ENCODE results near the gene KCNIP3. TPM values are rescaled to one million over a fixed set of nuclear protein-coding genes. Genes with fewer than 3 reads are reported as not detected.

KCNIP3 gene
- total and polyA plus RNA-seq, 9 of the 15 experiments (the other 6 are each of a cell fraction or from before 2014, with no cell fraction given) = 0.04 TPM; not detected in 8

DNA sequence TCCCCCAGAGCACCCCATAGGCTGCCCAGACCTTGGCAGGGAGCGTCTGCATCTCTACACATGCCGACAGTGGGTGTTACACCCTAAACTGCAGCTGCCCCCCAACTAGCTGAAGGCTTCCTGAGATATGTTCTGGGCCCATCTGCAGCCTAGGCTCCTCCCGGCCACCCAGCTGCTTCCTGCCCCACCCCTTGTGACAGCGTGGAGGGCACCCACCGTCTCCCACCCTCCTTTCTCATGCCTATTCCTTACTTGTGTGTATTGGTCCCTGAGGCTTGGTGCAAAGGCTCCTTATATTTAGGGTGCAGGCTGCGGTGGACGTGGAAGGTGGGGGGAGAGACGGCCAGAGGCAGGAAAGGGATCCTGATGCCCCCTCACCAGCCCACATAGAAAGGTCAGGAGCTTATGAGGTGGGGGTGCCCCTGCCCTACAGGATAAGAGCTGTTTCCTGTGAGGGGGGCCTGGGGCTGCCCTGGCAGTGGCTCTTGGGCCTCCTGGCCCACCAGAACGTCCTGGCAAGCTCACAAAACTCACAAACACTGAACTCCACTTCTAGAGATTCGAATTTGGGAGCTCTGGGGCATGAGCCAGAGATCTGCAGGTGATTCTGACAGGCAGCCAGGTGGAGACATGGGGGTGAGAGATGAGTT, 30.2 kb upstream of the KCNIP3 start:
- no TSS peak for BruUV-seq (replicated peaks)
- CTCF ChIA-PET (ENCODE audit: low intra/inter-chr PET ratio) = no interaction called here
- no peak for FAIRE-seq

DNA sequence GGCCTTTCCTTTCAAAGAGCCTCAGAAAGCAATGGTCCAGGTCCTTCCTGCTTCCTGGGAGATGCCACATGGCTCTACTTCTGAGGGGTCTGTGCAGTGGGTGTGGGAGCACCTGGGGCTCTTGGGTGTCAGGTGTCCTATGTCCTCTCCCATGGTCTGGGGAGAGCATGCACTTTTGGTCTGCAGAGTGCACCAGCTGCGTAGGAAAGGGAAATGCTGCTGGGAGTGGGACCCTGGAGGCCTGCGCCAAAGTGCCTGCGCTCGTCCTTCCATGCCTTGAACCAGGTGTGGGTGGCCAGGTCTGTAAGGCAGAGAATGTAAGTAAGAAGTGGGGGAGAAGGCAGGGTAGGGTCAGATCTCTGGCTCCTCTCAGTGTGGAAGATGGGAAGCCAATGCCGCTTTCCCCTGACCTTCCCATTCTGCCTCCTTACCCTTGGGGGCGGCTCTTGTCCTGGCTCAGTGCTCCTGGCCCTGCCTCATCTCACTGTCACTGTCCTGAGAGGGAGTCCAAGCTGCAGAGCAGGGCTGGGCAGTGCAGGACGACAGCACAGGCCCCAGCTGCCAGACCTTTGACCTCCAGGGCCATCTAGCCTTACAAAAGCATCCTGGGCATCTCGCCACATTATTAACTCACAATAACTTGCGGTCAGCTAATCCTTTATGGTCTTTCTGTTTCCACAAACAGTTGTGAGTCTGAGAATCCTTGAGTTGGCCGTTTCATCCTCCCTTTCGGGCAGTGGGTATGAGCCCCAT, 29.5 kb upstream of the KCNIP3 start:
- Histone ChIP-seq H3K27ac (ENCODE audit: extremely low read depth, low read depth, low read length) (no peak overlapping the region), H3K79me2 (ENCODE audit: control insufficient read depth, insufficient read depth, low read length) (no peaks in the 10 kb centered on the region), H3K9ac (ENCODE audit: insufficient read depth in 1 of 2, low read depth in 2 of 2, low read length in 2 of 2) (no peak overlapping the region), H3K27me3 (ENCODE audit: control insufficient read depth in 2 of 2, insufficient read depth in 2 of 2, low read length in 2 of 2) (peaks cover 0 to 43% of the 10 kb centered on the region in 2 experiments; a peak in 3 of 5 replicates), H3K4me2 (ENCODE audit: insufficient read depth, low read length) (no peak overlapping the region), H2AFZ (ENCODE audit: low read depth, low read length) (no peak overlapping the region), H3K36me3 (ENCODE audit: control insufficient read depth, insufficient read depth, low read length) (no peaks in the 10 kb centered on the region), H3K4me3 (no peak overlapping the region), H4K20me1 (replicated peaks; ENCODE audit: control insufficient read depth, insufficient read depth, low read length) (no peaks in the 10 kb centered on the region; the same call in 1 of the 2 replicates), H3K4me1 (replicated peaks in 1 of 2; ENCODE audit: control insufficient read depth in 2 of 2, insufficient read depth in 2 of 2, low read length in 2 of 2) (no peaks in the 10 kb centered on the region; a peak in 1 of 5 replicates), H3K9me1 (ENCODE audit: control insufficient read depth, insufficient read depth, low read length) (no peaks in the 10 kb centered on the region), H3K9me3 (replicated peaks; ENCODE audit: control insufficient read depth, insufficient read depth, low read depth, low read length) (no peaks in the 10 kb centered on the region)
- WGBS (ENCODE audit: insufficient coverage, low coverage, missing lambda C conversion rate) = 2% methylated on average over 11 of the region's 11 CpGs
- ChIA-PET CTCF (ENCODE audit: low intra/inter-chr PET ratio) (no interaction called here), POLR2A (interaction anchor here (0.6 kb wide), 1 partner anchor 10 kb away, joined by 4 read pairs; no protein-coding TSS in a partner anchor)
- intact Hi-C loops (cut with micrococcal nuclease) (no loop called here), in situ Hi-C loops (cut with MboI) (no loop called here)
- no peak for DNase-seq (ENCODE audit: extremely low read depth in 1 of 4, low spot score in 3 of 4)
- TF ChIP-seq FOSL1 (tag; conservative IDR thresholded peaks at IDR 0.05) = no peak
- TF ChIP-seq, protein P1, sequence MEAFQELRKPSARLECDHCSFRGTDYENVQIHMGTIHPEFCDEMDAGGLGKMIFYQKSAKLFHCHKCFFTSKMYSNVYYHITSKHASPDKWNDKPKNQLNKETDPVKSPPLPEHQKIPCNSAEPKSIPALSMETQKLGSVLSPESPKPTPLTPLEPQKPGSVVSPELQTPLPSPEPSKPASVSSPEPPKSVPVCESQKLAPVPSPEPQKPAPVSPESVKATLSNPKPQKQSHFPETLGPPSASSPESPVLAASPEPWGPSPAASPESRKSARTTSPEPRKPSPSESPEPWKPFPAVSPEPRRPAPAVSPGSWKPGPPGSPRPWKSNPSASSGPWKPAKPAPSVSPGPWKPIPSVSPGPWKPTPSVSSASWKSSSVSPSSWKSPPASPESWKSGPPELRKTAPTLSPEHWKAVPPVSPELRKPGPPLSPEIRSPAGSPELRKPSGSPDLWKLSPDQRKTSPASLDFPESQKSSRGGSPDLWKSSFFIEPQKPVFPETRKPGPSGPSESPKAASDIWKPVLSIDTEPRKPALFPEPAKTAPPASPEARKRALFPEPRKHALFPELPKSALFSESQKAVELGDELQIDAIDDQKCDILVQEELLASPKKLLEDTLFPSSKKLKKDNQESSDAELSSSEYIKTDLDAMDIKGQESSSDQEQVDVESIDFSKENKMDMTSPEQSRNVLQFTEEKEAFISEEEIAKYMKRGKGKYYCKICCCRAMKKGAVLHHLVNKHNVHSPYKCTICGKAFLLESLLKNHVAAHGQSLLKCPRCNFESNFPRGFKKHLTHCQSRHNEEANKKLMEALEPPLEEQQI (IDR thresholded peaks at IDR 0.05) = no peak
- no peak for TF ChIP-seq ARID2 (IDR thresholded peaks at IDR 0.05)
- no peak for TF ChIP-seq MIER1 (IDR thresholded peaks at IDR 0.05; ENCODE audit: low read depth)
- no peak for TF ChIP-seq SAFB (IDR thresholded peaks at IDR 0.05; ENCODE audit: borderline replicate concordance, low read depth, low read length)
- TF ChIP-seq, protein P2, sequence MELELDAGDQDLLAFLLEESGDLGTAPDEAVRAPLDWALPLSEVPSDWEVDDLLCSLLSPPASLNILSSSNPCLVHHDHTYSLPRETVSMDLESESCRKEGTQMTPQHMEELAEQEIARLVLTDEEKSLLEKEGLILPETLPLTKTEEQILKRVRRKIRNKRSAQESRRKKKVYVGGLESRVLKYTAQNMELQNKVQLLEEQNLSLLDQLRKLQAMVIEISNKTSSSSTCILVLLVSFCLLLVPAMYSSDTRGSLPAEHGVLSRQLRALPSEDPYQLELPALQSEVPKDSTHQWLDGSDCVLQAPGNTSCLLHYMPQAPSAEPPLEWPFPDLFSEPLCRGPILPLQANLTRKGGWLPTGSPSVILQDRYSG (tag; conservative IDR thresholded peaks at IDR 0.05; ENCODE audit: low read depth) = no peak
- no peak for TF ChIP-seq ETS2 (tag; IDR thresholded peaks at IDR 0.05; ENCODE audit: borderline replicate concordance, poor library complexity, severe bottlenecking)
- TF ChIP-seq POLR2AphosphoS5 (IDR thresholded peaks at IDR 0.05; ENCODE audit: control insufficient read depth, insufficient read depth, low read depth, low read length) = no peak
- ATAC-seq = no peak
- no peak for FAIRE-seq
- no TSS peak for BruUV-seq (replicated peaks)

More for the DNA sequence above, 30.2 kb upstream of the KCNIP3 start:
- Histone ChIP-seq H3K9me1 (ENCODE audit: control insufficient read depth, insufficient read depth, low read length) (no peaks in the 10 kb centered on the region), H2AFZ (ENCODE audit: low read depth, low read length) (no peak overlapping the region), H4K20me1 (replicated peaks; ENCODE audit: control insufficient read depth, insufficient read depth, low read length) (no peaks in the 10 kb centered on the region), H3K4me2 (ENCODE audit: insufficient read depth, low read length) (no peak overlapping the region), H3K27me3 (ENCODE audit: control insufficient read depth in 2 of 2, insufficient read depth in 2 of 2, low read length in 2 of 2) (peaks cover 2 to 48% of the 10 kb centered on the region in 2 experiments; a peak in 2 of 5 replicates), H3K27ac (ENCODE audit: extremely low read depth, low read depth, low read length) (no peak overlapping the region), H3K4me1 (replicated peaks in 1 of 2; ENCODE audit: control insufficient read depth in 2 of 2, insufficient read depth in 2 of 2, low read length in 2 of 2) (no peaks in the 10 kb centered on the region; a peak in 1 of 5 replicates), H3K4me3 (no peak overlapping the region), H3K9me3 (replicated peaks; ENCODE audit: control insufficient read depth, insufficient read depth, low read depth, low read length) (no peaks in the 10 kb centered on the region), H3K79me2 (ENCODE audit: control insufficient read depth, insufficient read depth, low read length) (no peaks in the 10 kb centered on the region), H3K36me3 (ENCODE audit: control insufficient read depth, insufficient read depth, low read length) (no peaks in the 10 kb centered on the region), H3K9ac (ENCODE audit: insufficient read depth in 1 of 2, low read depth in 2 of 2, low read length in 2 of 2) (no peak overlapping the region)
- in situ Hi-C loops (cut with MboI) (no loop called here), intact Hi-C loops (cut with micrococcal nuclease) (no loop called here)
- DNase-seq (ENCODE audit: extremely low read depth in 1 of 4, low spot score in 3 of 4) = no peak
- no peak for TF ChIP-seq ZNF444 (CRISPR knock-in tag; IDR thresholded peaks at IDR 0.05)
- no peak for TF ChIP-seq CC2D1A (IDR thresholded peaks at IDR 0.05)
- no peak for TF ChIP-seq ARHGAP35 (IDR thresholded peaks at IDR 0.05; ENCODE audit: partially characterized antibody)
- no peak for TF ChIP-seq NFXL1 (CRISPR knock-in tag; IDR thresholded peaks at IDR 0.05)
- no peak for TF ChIP-seq HSF4 (CRISPR knock-in tag; IDR thresholded peaks at IDR 0.05; ENCODE audit: borderline replicate concordance)
- no peak for TF ChIP-seq PCBP1 (IDR thresholded peaks at IDR 0.05; ENCODE audit: low read depth, low read length, poor library complexity, severe bottlenecking)
- no peak for TF ChIP-seq TEAD1 (CRISPR knock-in tag; IDR thresholded peaks at IDR 0.05)
- WGBS (ENCODE audit: insufficient coverage, low coverage, missing lambda C conversion rate) = 4% methylated on average over 10 of the region's 10 CpGs
- POLR2A ChIA-PET = no interaction called here
- ATAC-seq = no peak

All from K562 (cell line).